Ovary (tissue), 9 donors: ENCODE results near the gene CTNNA1. TPM values are rescaled to one million over a fixed set of nuclear protein-coding genes. Genes with fewer than 3 reads are reported as not detected.

Experiments
- DNase-seq, 5 donors: peaks; one replicate each; pipeline ENCODE4 v3.0.0-alpha.2; 2019 to 2020
- H3K27ac ChIP-seq, 2 donors: fragments of 200-600 bp; one replicate each; pipeline versions ENCODE4 v1.5.1 to v1.8.0; 2019 to 2022
- H3K27me3 ChIP-seq: fragments of 200-600 bp; one replicate; pipeline ENCODE4 v1.8.0; 2022
- H3K36me3 ChIP-seq: fragments of 200-600 bp; sonication (generic); one replicate; pipeline ENCODE4 v1.5.1; 2019
- H3K4me1 ChIP-seq: one replicate; pipeline ENCODE4 v1.8.1; 2013; ENCODE audit warnings: mild to moderate bottlenecking, moderate library complexity; ENCODE audit not compliant: insufficient read depth
- H3K4me3 ChIP-seq: fragments of 200-600 bp; sonication (generic); one replicate; pipeline ENCODE4 v1.5.1; 2017
- H3K9me3 ChIP-seq, 2 donors: fragments of 200-600 bp in 1 of 2; sonication (generic) in 1 of 2; one replicate each; pipeline versions ENCODE4 v1.5.1 to v1.8.1; 2013 to 2019; ENCODE audit warnings: mild to moderate bottlenecking in 1 of 2, moderate library complexity in 1 of 2
- EP300 ChIP-seq: sonication (generic); formaldehyde crosslinking; IDR thresholded peaks from one replicate; pipeline ENCODE4 v1.6.1; 2017; ENCODE audit warnings: antibody characterized with exemption
- POLR2A ChIP-seq: fragments of 450-650 bp; IDR thresholded peaks from one replicate; pipeline ENCODE4 v1.6.1; 2017; ENCODE audit warnings: antibody characterized with exemption, mild to moderate bottlenecking, moderate library complexity
- WGBS, 3 donors: extraction: QIAGEN DNeasy Blood & Tissue Kit in 1 of 3; methylation state at CpG; one replicate each; pipeline versions ENCODE4 v1.1.5 to v1.1.7; 2013 to 2017; 5-methylcytosine and 5-hydroxymethylcytosine counted together
- intact Hi-C, 4 donors: fragments of 100-400 bp; cut with DNase I; formaldehyde crosslinking; loops; one replicate each; pipeline versions ENCODE4 v1.11.0 to v1.15.1; 2022 to 2023
- polyA plus RNA-seq, 2 donors: library from polyadenylated mRNA; stranded (reverse); fragments of 200-250 nt in 1 of 2; fragments of 350-450 nt in 1 of 2; fragmentation: Illumina TruSeq in 1 of 2; extraction: RNeasy Lipid Tissue Mini Kit (QIAGEN cat#74804) in 1 of 2; gene quantifications; one replicate each; pipeline ENCODE4 v1.2.3, GENCODE V29; 2013 to 2014
- total RNA-seq, 7 donors: library from RNA; depleted of rRNA in 2 of 7; stranded (reverse); fragments of >200 nt in 2 of 7; fragmentation: NEBNext Ultra II Directional in 3 of 7; extraction: Animal tissue kit (Norgen Biotek cat#: 25700) in 3 of 7; gene quantifications; one replicate each; pipeline versions ENCODE4 v1.1.0 to v1.2.4, GENCODE V29; 2016 to 2023
- TF ChIP-seq, protein P1 (sequence below), 3 donors: fragments of 450-650 bp in 2 of 3; fragments of 200-600 bp in 1 of 3; IDR thresholded peaks; one replicate each; pipeline versions ENCODE4 v1.5.1 to v1.8.0; 2016 to 2022; ENCODE audit warnings: antibody characterized with exemption in 3 of 3, mild to moderate bottlenecking in 1 of 3
- donor health status: DM: no; HTN: no; CAD: no; lungs with moderate emphysema.
- donor health status: DM: no; HTN: no; CAD: no.
- donor health status: Bipolar disorder and iron deficiency.
- donor health status: DM: yes; HTN: yes; CAD: no.
- donor health status: DM: no; HTN: no; CAD: no.
- donor health status: DM: yes; HTN: yes; CAD: no.

The CTNNA1 gene
- total and polyA plus RNA-seq, 9 donors: 125 to 306 (median 230) TPM

DNA sequence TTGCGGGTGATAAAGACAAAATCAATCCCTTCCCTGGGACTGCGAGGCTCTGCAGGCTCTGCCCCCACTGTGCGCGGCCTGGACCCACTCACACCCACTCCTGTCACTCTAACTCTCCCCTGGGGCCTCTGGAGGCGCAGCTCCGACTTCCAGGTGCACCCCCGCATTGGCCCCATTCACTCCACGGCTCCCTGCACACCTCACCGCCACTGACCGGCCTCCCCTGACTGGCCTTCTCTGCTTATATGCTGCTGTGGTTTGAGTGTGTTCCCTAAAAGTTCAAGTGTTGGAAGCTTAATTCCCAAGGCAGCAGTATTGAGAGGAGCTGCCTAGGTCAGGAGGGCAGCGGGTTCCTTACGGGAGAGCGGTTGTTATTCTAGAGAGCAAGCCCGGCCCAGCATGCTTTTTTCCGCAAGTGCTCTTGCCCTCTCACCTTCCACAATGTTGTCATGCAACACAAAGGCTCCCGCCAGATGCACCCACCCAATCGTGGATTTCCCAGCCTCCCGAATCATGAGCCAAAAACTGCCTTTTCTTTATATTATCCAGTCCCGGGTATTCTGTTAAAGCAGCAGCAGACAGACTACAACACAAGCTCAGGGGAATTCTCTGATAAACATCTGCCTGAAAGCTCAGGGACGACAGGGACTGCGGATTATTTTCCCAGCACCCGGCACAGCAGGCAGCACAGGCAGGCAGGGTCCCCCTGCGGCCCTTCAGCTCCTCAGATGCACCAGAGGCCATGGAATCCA lies 195.4 kb downstream of the CTNNA1 start:
- intact Hi-C loops: no loop called here
- no peak overlapping the region for H3K27ac ChIP-seq
- DNase-seq: no peak

DNA sequence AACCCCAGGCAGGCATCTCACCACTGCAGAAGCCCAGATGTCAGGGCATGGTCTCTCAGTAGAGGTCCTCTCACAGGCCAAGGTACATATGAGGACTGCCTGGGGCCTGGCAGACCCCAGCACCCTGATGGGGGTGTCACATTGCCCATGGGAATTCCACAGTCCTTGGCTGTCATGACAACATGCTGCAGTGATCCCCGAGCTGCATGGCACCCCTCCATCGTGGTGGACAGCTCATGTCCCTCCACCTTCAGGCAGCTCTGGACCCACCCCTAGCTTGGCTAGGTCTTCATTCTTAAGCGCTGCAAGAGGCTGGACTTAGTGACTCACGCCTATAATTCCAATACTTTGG lies 196.0 kb downstream of the CTNNA1 start:
- TF ChIP-seq EP300: no peak
- TF ChIP-seq, protein P1, sequence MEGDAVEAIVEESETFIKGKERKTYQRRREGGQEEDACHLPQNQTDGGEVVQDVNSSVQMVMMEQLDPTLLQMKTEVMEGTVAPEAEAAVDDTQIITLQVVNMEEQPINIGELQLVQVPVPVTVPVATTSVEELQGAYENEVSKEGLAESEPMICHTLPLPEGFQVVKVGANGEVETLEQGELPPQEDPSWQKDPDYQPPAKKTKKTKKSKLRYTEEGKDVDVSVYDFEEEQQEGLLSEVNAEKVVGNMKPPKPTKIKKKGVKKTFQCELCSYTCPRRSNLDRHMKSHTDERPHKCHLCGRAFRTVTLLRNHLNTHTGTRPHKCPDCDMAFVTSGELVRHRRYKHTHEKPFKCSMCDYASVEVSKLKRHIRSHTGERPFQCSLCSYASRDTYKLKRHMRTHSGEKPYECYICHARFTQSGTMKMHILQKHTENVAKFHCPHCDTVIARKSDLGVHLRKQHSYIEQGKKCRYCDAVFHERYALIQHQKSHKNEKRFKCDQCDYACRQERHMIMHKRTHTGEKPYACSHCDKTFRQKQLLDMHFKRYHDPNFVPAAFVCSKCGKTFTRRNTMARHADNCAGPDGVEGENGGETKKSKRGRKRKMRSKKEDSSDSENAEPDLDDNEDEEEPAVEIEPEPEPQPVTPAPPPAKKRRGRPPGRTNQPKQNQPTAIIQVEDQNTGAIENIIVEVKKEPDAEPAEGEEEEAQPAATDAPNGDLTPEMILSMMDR (IDR thresholded peaks at IDR 0.05): no peak
- TF ChIP-seq POLR2A: no peak
- H3K27me3 ChIP-seq: no peaks in the 10 kb centered on the region
- no peaks in the 10 kb centered on the region for H3K36me3 ChIP-seq
- no peak overlapping the region for H3K27ac ChIP-seq
- H3K4me3 ChIP-seq: no peak overlapping the region
- no peaks in the 10 kb centered on the region for H3K9me3 ChIP-seq
- DNase-seq: no peak
- 88 to 94% (median 91%) methylated on average over 4 of the region's 4 CpGs for WGBS, 3 donors
- intact Hi-C loops: no loop called here
- H3K4me1 ChIP-seq: peaks cover 20% of the 10 kb centered on the region

More for the DNA sequence above, 195.4 kb downstream of the CTNNA1 start:
- H3K36me3 ChIP-seq: no peaks in the 10 kb centered on the region
- H3K9me3 ChIP-seq: no peaks in the 10 kb centered on the region
- TF ChIP-seq, protein P1 (IDR thresholded peaks at IDR 0.05): no peak
- TF ChIP-seq POLR2A (no peak), EP300 (no peak)
- H3K4me3 ChIP-seq: no peak overlapping the region
- H3K27me3 ChIP-seq: no peaks in the 10 kb centered on the region
- peaks cover 19% of the 10 kb centered on the region for H3K4me1 ChIP-seq
- WGBS, 3 donors: 66 to 77% (median 75%) methylated on average over 23 of the region's 23 CpGs

DNA sequence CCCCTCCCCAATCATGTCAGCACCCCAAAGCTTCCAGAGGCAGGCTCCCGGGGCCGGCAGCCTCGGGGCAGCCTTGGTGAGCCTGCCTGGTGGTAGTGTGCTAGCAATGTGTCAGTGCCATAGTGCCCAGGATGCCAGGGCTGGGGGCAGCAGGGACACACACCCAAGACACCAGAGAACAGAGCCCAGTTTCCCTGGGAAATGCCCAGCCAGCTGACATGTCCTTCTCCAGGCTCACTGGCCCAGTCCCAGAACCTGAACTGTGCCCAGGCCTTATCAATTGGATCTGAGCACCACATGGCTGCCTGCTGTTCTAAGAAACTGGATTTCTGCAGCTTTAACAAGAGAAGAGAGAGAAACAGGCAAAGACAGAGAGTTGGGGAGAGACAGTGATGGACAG lies 196.8 kb downstream of the CTNNA1 start:
- H3K4me3 ChIP-seq: no peak overlapping the region
- intact Hi-C loops: no loop called here

DNA sequence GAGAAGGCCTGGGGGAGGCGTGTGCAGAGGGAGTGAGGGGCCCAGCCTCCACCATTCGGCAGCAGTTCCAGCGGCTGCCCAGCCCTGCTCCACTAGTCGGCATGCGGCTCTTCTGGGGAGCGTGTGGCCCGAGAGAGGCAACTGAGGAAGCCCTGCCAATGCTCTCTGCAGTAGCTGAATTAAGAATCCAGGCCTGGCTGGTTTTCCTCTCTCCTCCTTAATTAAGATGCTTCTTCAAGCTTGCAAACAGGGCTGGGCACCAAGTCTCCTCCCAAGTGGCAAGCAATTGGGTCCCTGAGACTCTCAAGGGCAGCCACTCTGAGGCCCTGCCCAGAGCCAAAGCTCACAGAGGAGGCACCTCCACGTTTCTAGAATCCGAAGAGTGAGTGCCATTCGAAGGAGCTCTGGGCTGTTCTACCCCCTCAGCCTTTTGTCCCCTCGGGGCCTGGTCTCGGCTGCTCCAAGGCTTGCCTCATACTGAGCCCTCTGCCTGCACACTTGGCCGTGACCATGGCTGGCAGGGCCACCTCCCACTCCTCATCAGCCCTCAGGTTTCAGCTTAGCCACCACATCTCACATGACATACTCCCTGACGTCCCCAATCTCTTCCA lies 197.3 kb downstream of the CTNNA1 start:
- DNase-seq: no peak
- Histone ChIP-seq H3K27ac (no peak overlapping the region), H3K4me3 (no peak overlapping the region), H3K36me3 (no peaks in the 10 kb centered on the region), H3K27me3 (no peaks in the 10 kb centered on the region), H3K4me1 (peaks cover 27% of the 10 kb centered on the region), H3K9me3 (no peaks in the 10 kb centered on the region)
- intact Hi-C loops: no loop called here
- 87 to 89% (median 88%) methylated on average over 14 of the region's 14 CpGs for WGBS, 3 donors
- TF ChIP-seq POLR2A (no peak), EP300 (no peak)
- TF ChIP-seq, protein P1 (IDR thresholded peaks at IDR 0.05): no peak

More for the DNA sequence above, 196.8 kb downstream of the CTNNA1 start:
- H3K4me1 ChIP-seq: peaks cover 22% of the 10 kb centered on the region
- no peaks in the 10 kb centered on the region for H3K27me3 ChIP-seq
- DNase-seq: no peak
- WGBS, 3 donors: 69 to 85% (median 83%) methylated on average over 3 of the region's 3 CpGs
- H3K9me3 ChIP-seq: no peaks in the 10 kb centered on the region
- H3K36me3 ChIP-seq: no peaks in the 10 kb centered on the region
- H3K27ac ChIP-seq: no peak overlapping the region
- TF ChIP-seq POLR2A (no peak), EP300 (no peak)
- TF ChIP-seq, protein P1 (IDR thresholded peaks at IDR 0.05): no peak
